ENCODE data around the gene TOX3. TPM values are rescaled to one million over a fixed set of nuclear protein-coding genes. Genes with fewer than 3 reads are reported as not detected.

TOX3 gene
- total and polyA plus RNA-seq, 2 of the 13 experiments (the other 11 are each of a cell fraction or from before 2014, with no cell fraction given) = 14.5 to 98.6 TPM

DNA sequence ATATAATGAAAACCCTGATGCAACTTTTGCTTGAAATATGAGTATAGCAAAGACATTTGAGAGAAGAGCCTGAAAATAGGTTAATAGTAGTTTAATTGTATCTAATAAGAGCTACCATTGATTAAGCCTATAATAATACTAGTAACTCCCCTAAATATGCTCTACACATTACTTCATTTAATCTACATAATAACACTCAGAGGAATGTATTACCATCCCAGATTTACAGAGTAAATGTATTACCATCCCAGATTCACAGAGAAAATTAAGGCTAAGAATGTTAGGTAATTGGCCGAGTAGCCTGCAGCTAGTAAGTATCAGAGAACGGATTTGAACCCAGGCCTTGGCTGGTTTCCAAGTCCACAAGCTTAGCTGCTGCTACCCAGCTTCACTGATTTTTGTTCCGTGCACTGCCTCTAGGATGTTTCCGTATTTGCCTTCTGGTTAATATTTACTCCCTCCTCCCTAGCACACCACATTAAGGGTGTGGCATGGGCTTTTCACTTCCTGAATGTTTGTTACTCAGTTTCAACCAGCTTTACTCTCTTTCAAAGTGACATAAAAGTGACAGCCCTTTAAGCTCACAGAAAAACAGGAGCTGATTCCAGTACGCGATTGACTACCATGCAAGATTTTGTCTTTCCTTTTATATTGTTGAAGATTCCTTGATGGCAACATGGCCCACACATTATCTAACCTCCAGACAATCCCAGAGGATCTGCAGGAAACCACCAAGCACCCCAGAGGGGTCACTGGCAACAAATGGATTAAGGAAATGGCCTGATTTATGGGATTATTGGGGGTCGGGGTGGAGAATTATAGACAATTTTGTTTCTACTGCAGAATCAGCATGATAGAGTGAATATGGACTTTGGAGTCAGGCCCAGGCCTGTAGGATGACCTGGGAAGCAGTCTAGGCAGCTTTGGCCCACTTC is 26.7 kb upstream of the TOX3 start (continued):
- TF ChIP-seq SMYD3 (CRISPR knock-in tag; IDR thresholded peaks at IDR 0.05) (peak; percentile 94), NR1H2 (CRISPR knock-in tag; IDR thresholded peaks at IDR 0.05; ENCODE audit: borderline replicate concordance, low read depth) (no peak), ARID4A (CRISPR knock-in tag; IDR thresholded peaks at IDR 0.05; ENCODE audit: borderline replicate concordance) (peak; percentile 65; the same call in 1 of the 2 replicates), SNAI1 (CRISPR knock-in tag; IDR thresholded peaks at IDR 0.05; ENCODE audit: borderline replicate concordance) (no peak), ZNF546 (CRISPR knock-in tag; conservative IDR thresholded peaks at IDR 0.05) (no peak), HIC2 (CRISPR knock-in tag; IDR thresholded peaks at IDR 0.05; ENCODE audit: low read depth) (peak; percentile 38; the same call in 1 of the 2 replicates), PITX1 (CRISPR knock-in tag; IDR thresholded peaks at IDR 0.05) (peak; percentile 93), PCBP1 (IDR thresholded peaks at IDR 0.05; ENCODE audit: borderline replicate concordance, low read depth, low read length) (no peak), LCORL (IDR thresholded peaks at IDR 0.05) (no peak), LCORL (CRISPR knock-in tag; IDR thresholded peaks at IDR 0.05) (peak; percentile 92), SATB2 (CRISPR knock-in tag; IDR thresholded peaks at IDR 0.05) (no peak), ZNF879 (CRISPR knock-in tag; IDR thresholded peaks at IDR 0.05) (no peak), ZNF550 (CRISPR knock-in tag; IDR thresholded peaks at IDR 0.05; ENCODE audit: borderline replicate concordance) (no peak), GLMP (CRISPR knock-in tag; IDR thresholded peaks at IDR 0.05; ENCODE audit: borderline replicate concordance) (no peak), SRY (CRISPR knock-in tag; IDR thresholded peaks at IDR 0.05) (no peak)
- TF ChIP-seq, protein P1, sequence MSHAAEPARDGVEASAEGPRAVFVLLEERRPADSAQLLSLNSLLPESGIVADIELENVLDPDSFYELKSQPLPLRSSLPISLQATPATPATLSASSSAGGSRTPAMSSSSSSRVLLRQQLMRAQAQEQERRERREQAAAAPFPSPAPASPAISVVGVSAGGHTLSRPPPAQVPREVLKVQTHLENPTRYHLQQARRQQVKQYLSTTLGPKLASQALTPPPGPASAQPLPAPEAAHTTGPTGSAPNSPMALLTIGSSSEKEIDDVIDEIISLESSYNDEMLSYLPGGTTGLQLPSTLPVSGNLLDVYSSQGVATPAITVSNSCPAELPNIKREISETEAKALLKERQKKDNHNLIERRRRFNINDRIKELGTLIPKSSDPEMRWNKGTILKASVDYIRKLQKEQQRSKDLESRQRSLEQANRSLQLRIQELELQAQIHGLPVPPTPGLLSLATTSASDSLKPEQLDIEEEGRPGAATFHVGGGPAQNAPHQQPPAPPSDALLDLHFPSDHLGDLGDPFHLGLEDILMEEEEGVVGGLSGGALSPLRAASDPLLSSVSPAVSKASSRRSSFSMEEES (CRISPR knock-in tag; IDR thresholded peaks at IDR 0.05) = peak; percentile 65; the same call in 1 of the 2 replicates
- TF ChIP-seq, protein P2, sequence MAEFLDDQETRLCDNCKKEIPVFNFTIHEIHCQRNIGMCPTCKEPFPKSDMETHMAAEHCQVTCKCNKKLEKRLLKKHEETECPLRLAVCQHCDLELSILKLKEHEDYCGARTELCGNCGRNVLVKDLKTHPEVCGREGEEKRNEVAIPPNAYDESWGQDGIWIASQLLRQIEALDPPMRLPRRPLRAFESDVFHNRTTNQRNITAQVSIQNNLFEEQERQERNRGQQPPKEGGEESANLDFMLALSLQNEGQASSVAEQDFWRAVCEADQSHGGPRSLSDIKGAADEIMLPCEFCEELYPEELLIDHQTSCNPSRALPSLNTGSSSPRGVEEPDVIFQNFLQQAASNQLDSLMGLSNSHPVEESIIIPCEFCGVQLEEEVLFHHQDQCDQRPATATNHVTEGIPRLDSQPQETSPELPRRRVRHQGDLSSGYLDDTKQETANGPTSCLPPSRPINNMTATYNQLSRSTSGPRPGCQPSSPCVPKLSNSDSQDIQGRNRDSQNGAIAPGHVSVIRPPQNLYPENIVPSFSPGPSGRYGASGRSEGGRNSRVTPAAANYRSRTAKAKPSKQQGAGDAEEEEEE (CRISPR knock-in tag; IDR thresholded peaks at IDR 0.05; ENCODE audit: borderline replicate concordance) = no peak
